HL-60/S4 (cell line): Measurements from ENCODE around the gene PHLDB3.
"Not testable (repeated sequence)": the region's sequence is repeated elsewhere in the genome, so short reads cannot be mapped to it uniquely, and the experiment has no call there.

ENCODE experiments used
- in situ Hi-C: fragments of 300-500 bp; cut with MboI; formaldehyde crosslinking; loops from 2 replicates; pipeline ENCODE4 v1.14.3; 2022; ENCODE audit warnings: low sequenced_read_pairs

The PHLDB3 gene

DNA sequence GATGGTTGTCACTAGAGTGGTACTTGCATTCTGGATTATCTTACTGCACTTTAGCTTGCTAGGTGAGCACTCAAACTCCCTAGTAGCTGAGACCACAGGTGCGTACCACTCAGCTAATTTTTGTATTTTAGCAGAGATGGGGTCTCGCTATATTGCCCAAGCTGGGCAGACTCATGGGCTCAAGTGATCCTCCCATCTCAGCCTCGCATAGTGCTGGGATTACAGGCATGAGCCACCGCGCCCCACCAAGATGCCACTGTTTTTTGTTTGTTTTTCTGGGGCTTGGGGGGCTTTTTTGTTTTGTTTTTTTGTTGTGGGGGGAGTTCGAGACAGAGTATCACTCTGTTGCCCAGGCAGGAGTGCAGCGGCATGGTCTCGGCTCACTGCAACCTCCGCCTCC, 56.9 kb downstream of the PHLDB3 start:
- in situ Hi-C loops, result loop anchor here (5.0 kb wide), 1 partner anchor 75 kb away; no protein-coding TSS in a partner anchor

DNA sequence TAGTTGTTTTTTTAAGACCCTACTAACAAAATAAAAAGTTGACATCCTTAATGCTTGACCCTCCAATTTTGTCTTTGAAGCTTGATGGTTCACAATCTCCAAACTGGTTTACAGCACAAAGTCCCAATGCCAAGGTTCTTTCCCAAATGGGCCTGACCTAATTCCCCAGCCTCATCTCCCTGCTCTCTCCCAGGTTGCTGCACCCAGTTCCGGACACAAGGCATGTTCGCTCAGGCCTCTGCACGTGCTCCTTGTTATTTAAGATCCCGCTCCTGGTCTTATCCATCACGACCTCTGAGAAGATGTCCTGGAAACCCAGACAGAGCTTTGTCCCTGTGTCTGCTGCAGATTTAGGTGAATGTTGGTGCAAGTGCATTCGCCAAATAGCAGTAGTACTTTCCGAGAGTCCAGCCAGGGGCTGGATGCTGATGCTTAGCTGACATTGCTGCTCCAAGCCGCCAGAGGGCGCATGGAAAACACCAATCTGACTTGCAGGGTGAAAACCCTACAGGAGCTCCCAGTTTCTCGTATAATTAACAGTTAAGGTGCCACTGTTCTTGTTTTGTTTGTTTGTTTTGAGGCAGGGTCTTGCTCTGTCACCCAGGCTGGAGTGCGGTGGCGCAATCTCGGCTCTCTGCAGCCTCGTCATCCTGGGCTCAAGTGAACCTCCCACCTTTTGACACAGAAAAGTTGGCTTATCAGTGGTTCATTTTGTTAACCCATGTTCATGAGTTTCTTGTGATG, 57.6 kb downstream of the PHLDB3 start:
- in situ Hi-C loops, result loop anchor here (5.0 kb wide), 1 partner anchor 75 kb away; no protein-coding TSS in a partner anchor

DNA sequence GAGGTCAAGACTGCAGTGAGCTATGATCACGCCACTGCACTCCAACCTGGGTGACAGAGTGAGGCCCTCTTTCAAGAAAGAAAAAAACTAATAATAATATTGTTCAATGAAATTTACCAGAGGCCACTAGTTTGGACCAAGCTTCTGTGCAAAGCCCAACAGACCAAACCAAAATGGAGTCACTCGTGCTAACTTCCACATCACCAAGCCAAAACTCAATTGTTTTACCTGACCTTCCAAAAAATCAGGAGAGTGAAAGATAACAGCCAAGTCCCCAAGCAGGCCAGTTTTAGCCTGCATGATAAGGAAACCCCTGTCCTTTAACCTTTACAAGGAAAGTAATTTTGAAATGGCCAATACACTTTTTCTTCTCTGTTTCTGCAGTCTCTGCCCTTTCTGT, 59.1 kb downstream of the PHLDB3 start:
- in situ Hi-C loops, result loop anchor here (5.0 kb wide), 1 partner anchor 77 kb away; no protein-coding TSS in a partner anchor

DNA sequence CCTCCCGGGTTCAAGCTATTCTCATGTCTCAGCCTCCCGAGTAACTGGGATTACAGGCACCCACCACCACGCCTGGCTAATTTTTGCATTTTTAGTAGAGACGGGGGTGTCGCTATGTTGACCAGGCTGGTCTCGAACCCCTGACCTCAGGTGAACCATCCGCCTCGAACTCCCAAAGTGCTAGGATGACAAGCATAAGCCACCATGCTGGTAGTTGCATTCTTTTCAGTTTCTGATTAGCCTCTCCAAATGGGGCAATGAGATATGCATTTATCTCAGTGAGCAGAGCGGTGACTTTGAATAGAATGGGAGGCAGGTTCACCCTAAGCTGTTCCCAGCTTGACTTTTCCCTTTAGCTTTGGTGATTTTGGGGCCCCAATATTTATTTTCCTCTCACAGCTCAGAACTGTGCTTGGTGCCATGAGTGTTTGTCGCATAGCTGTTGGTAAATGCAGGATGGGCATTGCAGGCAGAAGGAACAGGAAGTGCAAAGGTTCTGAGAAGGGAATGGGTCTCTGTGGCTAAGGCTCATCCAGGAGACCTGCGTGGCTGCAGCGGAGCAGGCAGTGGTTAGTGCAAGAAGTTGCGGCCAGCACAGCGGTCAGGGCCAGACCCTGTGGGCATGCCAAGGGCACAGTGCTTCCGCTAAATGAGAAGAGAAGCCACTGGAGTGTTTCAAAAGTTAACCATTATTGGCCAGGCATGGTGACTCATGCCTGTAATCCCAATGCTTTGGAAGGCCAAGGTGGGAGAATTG, 59.8 kb downstream of the PHLDB3 start:
- in situ Hi-C loops, result loop anchor here (5.0 kb wide), 1 partner anchor 78 kb away; no protein-coding TSS in a partner anchor

DNA sequence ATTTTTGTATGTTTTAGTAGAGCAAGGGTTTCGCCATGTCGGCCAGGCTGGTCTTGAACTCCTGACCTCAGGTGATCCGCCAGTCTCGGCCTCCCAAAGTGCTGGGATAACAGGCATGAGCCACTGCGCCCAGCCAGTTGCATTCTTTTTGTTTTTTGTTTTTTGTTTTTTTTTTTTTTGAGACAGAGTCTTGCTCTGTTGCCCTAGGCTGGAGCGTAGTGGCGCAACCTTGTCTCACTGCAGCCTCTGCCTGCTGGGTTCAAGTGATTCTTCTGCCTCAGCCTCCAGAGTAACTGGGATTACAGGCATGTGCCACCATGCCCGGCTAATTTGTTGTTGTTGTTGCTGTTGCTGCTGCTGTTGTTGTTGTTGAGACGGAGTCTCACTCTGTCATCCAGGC, 60.5 kb downstream of the PHLDB3 start:
- in situ Hi-C loops, result not testable (repeated sequence)

DNA sequence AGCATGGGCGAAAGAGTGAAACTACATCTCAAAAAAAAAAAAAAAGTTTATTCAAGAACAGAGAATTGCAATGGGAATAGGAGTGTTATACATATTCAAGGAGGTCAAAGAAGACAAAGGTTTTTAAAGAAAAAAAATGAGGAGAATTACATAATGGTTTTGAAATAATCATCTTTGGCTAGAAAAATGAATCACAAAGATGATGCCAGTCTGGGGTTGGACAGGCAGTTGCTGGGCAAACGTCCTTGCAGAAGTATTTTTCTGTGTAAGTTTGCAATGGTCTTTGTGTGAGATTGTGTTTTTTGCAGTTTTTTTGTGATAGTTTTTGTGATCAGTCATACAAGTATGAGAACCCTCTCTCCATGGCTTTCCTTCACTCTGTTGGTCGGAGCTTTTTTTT, 62.8 kb downstream of the PHLDB3 start:
- in situ Hi-C loops, result no loop called here

DNA sequence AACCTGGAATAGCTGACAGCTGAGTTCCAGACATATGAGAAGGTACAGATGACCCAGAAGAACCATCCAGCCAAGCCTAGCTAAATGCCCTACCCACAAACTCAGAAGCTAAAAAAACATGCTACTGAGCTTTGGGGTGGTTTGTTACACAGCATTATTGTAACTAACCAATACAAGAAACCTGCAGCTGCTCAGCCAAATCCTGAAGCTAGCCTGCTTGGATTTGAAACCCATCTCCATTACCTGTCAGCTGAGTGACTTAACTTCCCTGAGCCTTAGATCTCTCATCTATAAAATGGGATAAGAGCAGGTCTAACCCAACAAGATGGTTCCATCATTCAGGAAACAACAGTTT, 64.9 kb downstream of the PHLDB3 start:
- in situ Hi-C loops, result loop anchor here (10.0 kb wide), 1 partner anchor 365 kb away; the partner anchor contains the start of gene LYPD5

DNA sequence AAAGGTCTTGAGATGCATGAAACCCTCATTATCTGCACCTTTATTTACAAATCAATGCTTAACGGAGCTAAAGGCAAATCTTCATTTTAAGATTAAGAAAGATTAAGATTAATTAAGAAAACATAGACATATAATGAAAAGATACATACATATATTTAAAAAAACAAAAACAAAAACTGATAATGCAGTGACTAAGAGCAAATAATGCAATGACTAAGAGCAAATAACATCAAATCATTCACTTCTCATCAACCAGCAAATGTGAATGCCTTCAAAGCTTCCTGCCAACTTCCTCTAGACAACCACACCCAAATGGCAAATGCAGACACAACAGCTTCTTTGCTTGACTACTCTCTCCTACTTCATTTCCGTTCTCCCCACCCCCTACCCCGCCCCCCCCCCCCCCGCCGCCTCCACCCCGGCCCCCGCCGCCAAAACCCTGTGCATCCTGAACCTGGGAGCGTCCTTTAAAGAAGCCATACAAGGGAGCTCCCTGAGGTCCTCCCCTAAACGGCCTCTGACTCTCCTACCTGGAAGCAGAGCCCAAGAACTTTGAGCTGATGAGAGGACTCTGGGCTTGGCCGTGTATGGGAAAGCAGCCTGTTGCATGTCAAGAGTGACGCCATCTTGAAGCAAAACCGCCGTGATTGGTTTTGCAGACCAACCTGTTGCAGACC, 65.4 kb downstream of the PHLDB3 start:
- in situ Hi-C loops, result loop anchor here (10.0 kb wide), 1 partner anchor 366 kb away; the partner anchor contains the start of gene LYPD5

DNA sequence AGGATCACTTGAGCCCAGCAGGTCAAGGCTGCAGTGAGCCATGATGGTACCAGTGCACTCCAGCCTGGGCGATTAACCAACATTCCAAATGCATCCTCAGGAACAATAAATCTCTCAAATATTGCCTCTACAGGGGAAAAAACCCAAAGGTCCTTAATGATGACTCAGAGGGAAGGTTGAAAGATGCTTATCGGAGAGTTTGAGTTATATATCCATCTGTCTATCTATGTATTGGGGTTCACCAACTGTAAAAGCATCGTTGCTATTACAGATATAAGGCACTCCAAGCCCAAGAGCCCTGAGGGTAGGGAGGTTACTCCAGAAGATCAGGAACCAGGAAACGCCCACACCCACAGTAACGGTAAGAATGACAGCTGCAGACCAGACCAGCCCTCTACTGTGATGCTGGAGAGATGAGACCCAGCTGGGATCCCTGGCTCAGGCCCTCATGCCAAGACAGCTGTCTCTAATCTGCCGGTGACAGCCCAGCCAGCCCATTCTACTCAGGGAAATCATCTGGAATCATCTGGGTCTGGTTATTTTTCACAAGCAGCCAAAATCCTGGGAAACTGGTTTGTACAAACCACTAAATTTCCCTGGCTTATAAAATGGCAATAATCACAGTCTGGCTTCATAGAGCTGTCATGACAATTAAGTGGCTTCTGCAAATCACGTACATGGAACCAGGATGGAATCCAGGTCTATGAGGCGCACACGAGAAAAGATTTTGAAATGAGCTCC, 66.1 kb downstream of the PHLDB3 start:
- in situ Hi-C loops, result loop anchor here (10.0 kb wide), 1 partner anchor 366 kb away; the partner anchor contains the start of gene LYPD5

DNA sequence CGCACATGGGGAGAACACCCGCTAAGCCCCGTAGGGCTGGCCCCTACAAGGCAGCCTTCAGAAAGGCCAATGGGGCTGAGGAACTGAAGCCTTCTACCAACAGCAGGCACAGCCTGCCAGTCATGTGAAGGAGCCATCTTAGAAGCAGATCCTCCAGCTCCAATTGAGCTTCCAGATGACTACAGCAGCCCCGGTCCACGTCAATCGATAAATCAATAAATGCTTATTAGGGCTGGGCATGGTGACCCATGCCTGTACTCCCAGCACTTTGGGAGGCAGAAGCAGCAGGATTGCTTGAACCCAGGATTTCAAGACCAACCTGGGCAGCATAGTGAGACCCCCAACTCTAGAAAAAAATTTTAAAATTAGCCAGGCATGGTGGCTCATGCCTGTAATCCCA, 66.8 kb downstream of the PHLDB3 start:
- in situ Hi-C loops, result loop anchor here (10.0 kb wide), 1 partner anchor 367 kb away; the partner anchor contains the start of gene LYPD5

DNA sequence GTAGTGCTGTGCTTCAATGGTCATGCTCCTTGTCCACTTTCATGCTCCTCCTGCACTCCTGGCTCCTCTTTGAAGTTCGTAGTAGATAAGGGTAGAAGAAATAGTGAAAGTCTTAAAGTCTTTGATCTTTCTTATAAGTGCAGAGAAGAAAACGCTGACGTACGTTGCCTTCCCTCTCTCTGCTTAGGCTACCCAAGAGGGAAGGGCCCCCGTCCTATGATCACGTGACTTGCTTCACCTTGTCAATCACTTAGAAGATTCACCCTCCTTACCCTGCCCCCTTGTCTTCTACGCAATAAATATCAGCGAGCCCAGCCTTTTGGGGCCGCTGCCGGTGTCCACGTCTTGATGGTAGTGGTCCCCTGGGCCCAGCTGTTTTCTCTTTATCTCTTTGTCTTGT, 67.3 kb downstream of the PHLDB3 start:
- in situ Hi-C loops, result loop anchor here (10.0 kb wide), 1 partner anchor 368 kb away; the partner anchor contains the start of gene LYPD5

DNA sequence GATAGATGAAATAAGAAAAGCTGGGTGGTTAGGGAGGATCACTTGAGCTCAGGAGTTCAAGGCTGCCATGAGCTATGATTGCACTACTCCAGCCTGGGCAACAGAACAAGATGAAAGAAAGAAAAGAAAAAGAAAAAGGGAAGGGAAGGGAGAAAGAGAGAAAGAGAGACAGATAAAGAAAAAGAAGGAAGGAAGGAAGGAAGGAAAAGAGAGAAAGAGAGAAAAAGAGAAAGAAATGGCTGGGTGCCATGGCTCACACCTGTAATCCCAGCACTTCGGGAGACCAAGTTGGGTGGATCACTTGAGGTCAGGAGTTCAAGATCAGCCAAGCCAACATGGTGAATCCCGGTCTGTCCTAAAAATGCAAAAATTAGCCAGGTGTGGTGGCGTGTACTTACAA, 68.8 kb downstream of the PHLDB3 start:
- in situ Hi-C loops, result loop anchor here (10.0 kb wide), 1 partner anchor 369 kb away; the partner anchor contains the start of gene LYPD5

DNA sequence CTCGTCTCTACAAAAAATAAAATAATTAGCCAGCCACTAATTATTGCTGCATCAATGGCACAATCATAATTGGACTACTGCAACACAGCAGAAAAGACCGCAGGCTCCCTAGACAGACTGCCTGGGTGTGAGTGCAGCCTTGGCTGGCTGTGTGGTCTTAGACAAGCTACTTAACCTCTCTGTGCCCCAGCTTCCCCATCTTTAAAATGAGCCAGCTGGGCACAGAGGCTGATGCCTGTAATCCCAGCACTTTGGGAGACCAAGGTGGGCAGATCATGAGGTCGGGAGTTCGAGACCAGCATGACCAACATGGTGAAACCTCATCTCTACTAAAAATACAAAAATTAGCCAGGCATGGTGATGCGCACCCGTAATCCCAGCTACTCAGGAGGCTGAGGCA, 70.9 kb downstream of the PHLDB3 start:
- in situ Hi-C loops, result loop anchor here (10.0 kb wide), 1 partner anchor 371 kb away; the partner anchor contains the start of gene LYPD5

DNA sequence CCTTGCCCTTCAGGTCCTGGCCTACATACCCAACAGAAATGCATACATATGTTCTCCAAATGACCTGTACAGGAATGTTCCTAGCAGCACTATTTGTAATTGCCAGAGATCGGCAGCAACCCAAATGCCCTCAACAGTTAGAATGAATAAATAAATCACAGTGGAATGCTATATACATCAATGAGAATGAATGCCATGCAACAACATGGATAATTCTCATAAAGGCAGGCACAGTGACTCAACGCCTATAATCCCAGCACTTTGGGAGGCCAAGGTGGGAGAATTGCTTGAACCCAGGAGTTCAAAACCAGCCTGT, 71.2 kb downstream of the PHLDB3 start:
- in situ Hi-C loops, result loop anchor here (10.0 kb wide), 1 partner anchor 371 kb away; the partner anchor contains the start of gene LYPD5

DNA sequence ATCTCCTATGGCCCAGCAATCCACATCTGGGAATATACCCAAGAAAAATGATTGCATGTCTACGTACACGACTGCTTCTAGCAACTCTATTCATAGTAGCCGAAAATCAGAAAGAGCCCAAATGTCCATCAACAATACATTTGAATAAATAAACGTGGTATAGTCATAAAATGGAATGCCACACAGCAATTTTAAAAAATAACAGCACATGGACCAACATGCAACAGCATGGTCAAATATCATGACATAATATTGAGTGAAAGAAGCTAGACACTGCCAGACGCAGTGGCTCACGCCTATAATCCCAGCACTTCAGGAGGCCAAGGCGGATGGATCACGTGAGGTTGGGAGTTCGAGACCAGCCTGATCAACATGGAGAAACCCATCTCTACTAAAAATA, 73.6 kb downstream of the PHLDB3 start:
- in situ Hi-C loops, result loop anchor here (10.0 kb wide), 1 partner anchor 374 kb away; the partner anchor contains the start of gene LYPD5

DNA sequence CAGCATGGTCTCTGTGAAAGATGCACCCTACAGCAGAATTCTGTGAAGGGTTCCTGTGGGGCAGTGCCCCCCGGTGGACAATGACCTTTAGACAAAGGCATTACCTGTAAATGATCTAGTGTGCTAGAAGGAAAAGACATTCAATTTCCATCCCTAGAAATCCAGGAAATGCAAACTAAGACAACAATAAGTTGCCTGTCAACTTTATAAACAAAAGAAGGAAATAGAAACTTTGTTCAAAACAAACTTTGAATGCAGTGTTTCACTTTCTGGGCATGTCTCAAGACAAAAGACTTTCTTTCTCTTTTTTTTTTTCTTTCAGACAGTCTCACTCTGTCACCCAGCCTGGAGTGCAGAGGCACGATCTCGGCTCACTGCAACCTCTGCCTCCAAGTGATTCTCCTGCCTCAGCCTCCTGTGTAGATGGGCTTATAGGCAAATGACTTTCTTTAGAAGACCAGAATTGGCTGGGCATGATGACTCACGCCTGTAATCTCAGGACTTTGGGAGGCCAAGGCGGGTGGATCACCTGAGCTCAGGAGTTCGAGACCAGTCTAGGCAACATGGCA, 74.3 kb downstream of the PHLDB3 start:
- in situ Hi-C loops, result loop anchor here (10.0 kb wide), 1 partner anchor 375 kb away; the partner anchor contains the start of gene LYPD5

DNA sequence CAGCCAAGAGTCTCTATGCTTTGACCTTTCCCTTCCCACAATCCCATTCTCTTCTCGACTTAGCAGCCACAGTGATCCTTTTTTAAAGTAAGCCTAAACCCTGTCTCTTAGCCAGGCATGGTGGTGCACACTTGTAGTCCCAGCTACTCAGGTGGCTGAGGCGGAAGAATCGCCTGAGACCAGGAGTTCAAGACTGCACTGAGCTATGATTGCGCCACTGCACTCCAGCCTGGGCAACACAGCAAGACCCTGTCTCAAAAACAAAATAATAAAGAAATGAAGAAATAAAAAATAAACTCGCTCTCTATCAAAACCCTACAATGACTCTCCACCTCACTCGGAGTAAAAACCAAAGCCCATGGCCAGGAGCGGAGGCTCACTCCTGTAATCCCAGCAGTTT, 75.2 kb downstream of the PHLDB3 start:
- in situ Hi-C loops, result no loop called here

DNA sequence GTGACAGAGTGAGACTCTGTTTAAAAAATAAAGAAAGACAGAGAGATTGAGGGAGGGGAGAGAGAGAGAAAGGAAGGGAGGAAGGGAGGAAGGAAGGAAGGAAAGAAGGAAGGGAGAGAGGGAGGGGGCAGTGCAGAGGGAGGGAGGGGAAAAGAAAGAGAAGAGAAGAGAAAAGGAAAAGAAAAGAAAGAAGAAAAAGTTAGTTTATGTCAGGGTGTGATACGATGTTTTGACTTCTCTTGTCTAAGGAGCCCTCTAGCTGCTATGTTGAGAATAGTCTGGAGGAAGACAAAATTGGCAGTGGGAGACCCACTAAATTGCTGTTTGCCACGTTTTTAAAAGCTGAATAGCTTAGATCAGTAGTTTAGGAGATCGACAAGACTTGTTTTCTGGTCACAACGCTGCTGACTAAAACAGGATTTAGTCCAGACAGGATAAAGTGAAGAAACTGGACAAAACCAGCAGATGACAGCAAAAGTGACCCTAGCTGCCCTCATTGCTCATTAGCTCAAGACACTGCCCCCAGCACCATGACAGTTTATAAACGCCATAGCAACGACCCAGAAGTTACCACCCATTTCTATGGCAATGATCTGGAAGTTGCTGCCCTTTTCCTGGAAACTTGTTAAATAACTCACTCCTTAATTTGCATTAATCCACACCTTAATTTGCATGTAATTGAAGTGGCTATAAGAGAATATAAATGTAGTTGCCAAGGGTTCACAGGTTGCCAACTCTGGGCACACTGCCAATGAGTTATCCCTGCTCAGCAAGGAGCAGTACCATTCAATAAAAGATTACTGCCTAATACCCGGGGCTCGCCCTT, 78.8 kb downstream of the PHLDB3 start:
- in situ Hi-C loops, result no loop called here
